Liver (tissue), 3 donors: Measurements from ENCODE around the gene KCNJ11.

Source experiments
- CTCF ChIP-seq: fragments of 150-350 bp; IDR thresholded peaks from 2 replicates; pipeline ENCODE4 v1.5.1; 2017; ENCODE audit warnings: improper control_type of control experiment, low read depth, low read length; ENCODE audit not compliant: missing input control
- RAD21 ChIP-seq, 2 donors: IDR thresholded peaks; 2 replicates each; pipeline ENCODE4 v1.6.1; 2016; ENCODE audit warnings: antibody characterized with exemption in 2 of 2, mild to moderate bottlenecking in 2 of 2
- REST ChIP-seq: IDR thresholded peaks from 2 replicates; pipeline ENCODE4 v1.6.1; 2016; ENCODE audit warnings: antibody characterized with exemption, mild to moderate bottlenecking
- RXRA ChIP-seq, 2 donors: IDR thresholded peaks; 2 replicates each; pipeline ENCODE4 v1.6.1; 2017 to 2018; ENCODE audit warnings: antibody characterized with exemption in 2 of 2, mild to moderate bottlenecking in 1 of 2
- donor health status: healthy.
- donor health status: healthy.

DNA sequence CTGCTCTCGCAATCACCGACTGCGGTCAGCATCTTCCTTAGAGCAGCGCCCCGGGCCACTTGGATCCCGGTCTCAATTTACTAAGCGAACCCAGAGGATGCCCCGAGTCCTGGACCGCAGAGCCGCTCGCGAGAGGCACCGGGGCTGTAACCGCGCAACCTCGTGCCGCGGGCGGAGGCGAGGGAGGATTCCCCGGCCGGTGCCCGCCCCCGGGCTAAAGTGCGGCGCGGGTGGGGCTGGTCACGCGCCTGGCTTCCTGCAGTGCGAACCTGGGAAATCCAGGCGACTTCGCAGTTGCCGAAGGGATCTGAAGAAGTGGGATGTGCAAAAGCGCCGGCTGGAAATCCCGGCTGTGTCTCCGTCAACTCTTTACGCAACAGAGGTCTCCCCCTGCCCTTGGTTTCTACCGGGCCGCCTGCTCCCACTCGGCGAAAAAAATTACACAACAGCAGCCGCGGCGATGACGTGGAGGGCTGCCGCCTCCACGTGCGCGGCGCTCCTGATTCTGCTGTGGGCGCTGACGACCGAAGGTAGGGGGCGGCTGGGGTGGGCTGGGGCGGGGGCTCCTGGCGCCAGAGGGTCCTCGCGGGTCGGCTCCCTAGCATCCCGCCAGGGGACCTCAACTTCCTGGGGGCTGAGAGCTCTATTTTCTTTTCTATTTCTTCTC is 36.8 kb downstream of the KCNJ11 start, which contains the start of gene NCR3LG1:
- TF ChIP-seq RXRA (IDR thresholded peaks at IDR 0.05) (peak in 1 of 2 donors; percentile 9), RAD21 (IDR thresholded peaks at IDR 0.05) (no peak), REST (no peak), CTCF (no peak)
